ENCODE measurements around the gene COL25A1. TPM values are rescaled to one million over a fixed set of nuclear protein-coding genes. Genes with fewer than 3 reads are reported as not detected.
"Not testable (repeated sequence)": the region's sequence is repeated elsewhere in the genome, so short reads cannot be mapped to it uniquely, and the experiment has no call there.

COL25A1 gene
- total RNA-seq, 2 donors from 2014 or later = 0.05 to 0.14 TPM

GRCh38 chr4:109148577-109149075 lies 153.8 kb downstream of the COL25A1 start:
- no peaks in the 10 kb centered on the region for H3K36me3 Mint-ChIP-seq (ENCODE audit: insufficient read depth in 2 of 2)
- H3K9me3 Mint-ChIP-seq = peaks cover 0 to 2% of the 10 kb centered on the region in 2 donors
- no peaks in the 10 kb centered on the region for H3K4me1 Mint-ChIP-seq (ENCODE audit: low read depth)
- H3K4me3 Mint-ChIP-seq = no peak overlapping the region
- DNase-seq = no peak
- no peak overlapping the region for H3K27ac Mint-ChIP-seq
- no peak for ATAC-seq (replicated peaks in 1 of 2)
- H3K27me3 Mint-ChIP-seq (ENCODE audit: low read depth) = peaks cover 7% of the 10 kb centered on the region

GRCh38 chr4:109147135-109147534 lies 155.3 kb downstream of the COL25A1 start:
- no peak overlapping the region for H3K4me3 Mint-ChIP-seq
- peaks cover 7% of the 10 kb centered on the region for H3K27me3 Mint-ChIP-seq (ENCODE audit: low read depth)
- DNase-seq (no peak), ATAC-seq (replicated peaks in 1 of 2) (no peak)
- H3K27ac Mint-ChIP-seq = no peak overlapping the region
- no peaks in the 10 kb centered on the region for H3K4me1 Mint-ChIP-seq (ENCODE audit: low read depth)
- peaks cover 0 to 7% of the 10 kb centered on the region in 2 donors for H3K9me3 Mint-ChIP-seq
- H3K36me3 Mint-ChIP-seq (ENCODE audit: insufficient read depth in 2 of 2) = peaks cover 0 to 2% of the 10 kb centered on the region in 2 donors

GRCh38 chr4:109146499-109146898 lies 156.0 kb downstream of the COL25A1 start:
- Mint-ChIP-seq H3K27ac (no peak overlapping the region), H3K9me3 (peaks cover 4 to 11% of the 10 kb centered on the region in 2 donors), H3K27me3 (ENCODE audit: low read depth) (peaks cover 7% of the 10 kb centered on the region), H3K4me1 (ENCODE audit: low read depth) (no peaks in the 10 kb centered on the region), H3K4me3 (no peak overlapping the region), H3K36me3 (ENCODE audit: insufficient read depth in 2 of 2) (peaks cover 0 to 2% of the 10 kb centered on the region in 2 donors)
- ATAC-seq (replicated peaks in 1 of 2) (no peak), DNase-seq (no peak)

- not testable (repeated sequence) for H3K4me3 Mint-ChIP-seq; H3K36me3 Mint-ChIP-seq (ENCODE audit: insufficient read depth in 2 of 2); H3K27me3 Mint-ChIP-seq (ENCODE audit: low read depth); DNase-seq; H3K27ac Mint-ChIP-seq; H3K4me1 Mint-ChIP-seq (ENCODE audit: low read depth); ATAC-seq (replicated peaks in 1 of 2); H3K9me3 Mint-ChIP-seq
Observed at GRCh38 chr4:109138125-109138524, 164.3 kb downstream of the COL25A1 start.

- Mint-ChIP-seq H3K4me1 (ENCODE audit: low read depth) (no peaks in the 10 kb centered on the region), H3K9me3 (peaks cover 0 to 2% of the 10 kb centered on the region in 2 donors), H3K27ac (no peak overlapping the region), H3K27me3 (ENCODE audit: low read depth) (no peaks in the 10 kb centered on the region), H3K4me3 (no peak overlapping the region), H3K36me3 (ENCODE audit: insufficient read depth in 2 of 2) (no peaks in the 10 kb centered on the region)
- ATAC-seq (replicated peaks in 1 of 2) (no peak), DNase-seq (no peak)
Observed at GRCh38 chr4:109134921-109135320, 167.5 kb downstream of the COL25A1 start.

- H3K9me3 Mint-ChIP-seq = peaks cover 0 to 2% of the 10 kb centered on the region in 2 donors
- DNase-seq (no peak), ATAC-seq (replicated peaks in 1 of 2) (no peak)
- no peak overlapping the region for H3K4me3 Mint-ChIP-seq
- H3K27ac Mint-ChIP-seq = no peak overlapping the region
- no peaks in the 10 kb centered on the region for H3K4me1 Mint-ChIP-seq (ENCODE audit: low read depth)
- no peaks in the 10 kb centered on the region for H3K27me3 Mint-ChIP-seq (ENCODE audit: low read depth)
- H3K36me3 Mint-ChIP-seq (ENCODE audit: insufficient read depth in 2 of 2) = no peaks in the 10 kb centered on the region
Observed at GRCh38 chr4:109134268-109134667, 168.2 kb downstream of the COL25A1 start.

GRCh38 chr4:109131559-109131958 lies 170.9 kb downstream of the COL25A1 start:
- Mint-ChIP-seq H3K9me3 (no peaks in the 10 kb centered on the region), H3K36me3 (ENCODE audit: insufficient read depth in 2 of 2) (no peaks in the 10 kb centered on the region), H3K4me1 (ENCODE audit: low read depth) (no peaks in the 10 kb centered on the region), H3K27me3 (ENCODE audit: low read depth) (no peaks in the 10 kb centered on the region), H3K4me3 (no peak overlapping the region), H3K27ac (no peak overlapping the region)
- no peak for ATAC-seq (replicated peaks in 1 of 2)
- no peak for DNase-seq

GRCh38 chr4:109128589-109128988 lies 173.9 kb downstream of the COL25A1 start:
- no peak for ATAC-seq (replicated peaks in 1 of 2)
- Mint-ChIP-seq H3K27me3 (ENCODE audit: low read depth) (peaks cover 14% of the 10 kb centered on the region), H3K9me3 (no peaks in the 10 kb centered on the region), H3K4me3 (no peak overlapping the region), H3K36me3 (ENCODE audit: insufficient read depth in 2 of 2) (no peaks in the 10 kb centered on the region), H3K27ac (no peak overlapping the region), H3K4me1 (ENCODE audit: low read depth) (no peaks in the 10 kb centered on the region)
- DNase-seq = no peak

GRCh38 chr4:109127866-109128265 lies 174.6 kb downstream of the COL25A1 start:
- H3K36me3 Mint-ChIP-seq (ENCODE audit: insufficient read depth in 2 of 2) = no peaks in the 10 kb centered on the region
- H3K27ac Mint-ChIP-seq = no peak overlapping the region
- no peak for DNase-seq
- H3K4me3 Mint-ChIP-seq = no peak overlapping the region
- no peak for ATAC-seq (replicated peaks in 1 of 2)
- H3K27me3 Mint-ChIP-seq (ENCODE audit: low read depth) = peaks cover 14% of the 10 kb centered on the region
- no peaks in the 10 kb centered on the region for H3K4me1 Mint-ChIP-seq (ENCODE audit: low read depth)
- no peaks in the 10 kb centered on the region for H3K9me3 Mint-ChIP-seq

GRCh38 chr4:109126856-109127255 lies 175.6 kb downstream of the COL25A1 start:
- DNase-seq = no peak
- no peak overlapping the region for H3K4me3 Mint-ChIP-seq
- no peak overlapping the region for H3K27ac Mint-ChIP-seq
- H3K9me3 Mint-ChIP-seq = no peaks in the 10 kb centered on the region
- H3K4me1 Mint-ChIP-seq (ENCODE audit: low read depth) = no peaks in the 10 kb centered on the region
- no peaks in the 10 kb centered on the region for H3K36me3 Mint-ChIP-seq (ENCODE audit: insufficient read depth in 2 of 2)
- ATAC-seq (replicated peaks in 1 of 2) = no peak
- H3K27me3 Mint-ChIP-seq (ENCODE audit: low read depth) = peaks cover 14% of the 10 kb centered on the region

GRCh38 chr4:109125084-109125483 lies 177.4 kb downstream of the COL25A1 start:
- DNase-seq (no peak), ATAC-seq (replicated peaks in 1 of 2) (no peak)
- Mint-ChIP-seq H3K36me3 (ENCODE audit: insufficient read depth in 2 of 2) (no peaks in the 10 kb centered on the region), H3K4me1 (ENCODE audit: low read depth) (no peaks in the 10 kb centered on the region), H3K27me3 (ENCODE audit: low read depth) (peaks cover 14% of the 10 kb centered on the region), H3K27ac (no peak overlapping the region), H3K9me3 (no peaks in the 10 kb centered on the region), H3K4me3 (no peak overlapping the region)

- Mint-ChIP-seq H3K27ac (no peak overlapping the region), H3K4me3 (no peak overlapping the region), H3K36me3 (ENCODE audit: insufficient read depth in 2 of 2) (no peaks in the 10 kb centered on the region), H3K4me1 (ENCODE audit: low read depth) (no peaks in the 10 kb centered on the region), H3K27me3 (ENCODE audit: low read depth) (peaks cover 14% of the 10 kb centered on the region), H3K9me3 (no peaks in the 10 kb centered on the region)
- no peak for DNase-seq
- ATAC-seq (replicated peaks in 1 of 2) = no peak
Observed at GRCh38 chr4:109123951-109124350, 178.5 kb downstream of the COL25A1 start.

- Mint-ChIP-seq H3K4me1 (ENCODE audit: low read depth) (no peaks in the 10 kb centered on the region), H3K9me3 (no peaks in the 10 kb centered on the region), H3K36me3 (ENCODE audit: insufficient read depth in 2 of 2) (no peaks in the 10 kb centered on the region), H3K27ac (no peak overlapping the region), H3K4me3 (no peak overlapping the region), H3K27me3 (ENCODE audit: low read depth) (peaks cover 14% of the 10 kb centered on the region)
- DNase-seq = no peak
- ATAC-seq (replicated peaks in 1 of 2) = no peak
Observed at GRCh38 chr4:109121561-109121960, 180.9 kb downstream of the COL25A1 start.

GRCh38 chr4:109119852-109120251 lies 182.6 kb downstream of the COL25A1 start:
- no peaks in the 10 kb centered on the region for H3K36me3 Mint-ChIP-seq (ENCODE audit: insufficient read depth in 2 of 2)
- DNase-seq = no peak
- H3K27me3 Mint-ChIP-seq (ENCODE audit: low read depth) = peaks cover 15% of the 10 kb centered on the region
- ATAC-seq (replicated peaks in 1 of 2) = no peak
- H3K4me1 Mint-ChIP-seq (ENCODE audit: low read depth) = no peaks in the 10 kb centered on the region
- no peak overlapping the region for H3K27ac Mint-ChIP-seq
- no peaks in the 10 kb centered on the region for H3K9me3 Mint-ChIP-seq
- no peak overlapping the region for H3K4me3 Mint-ChIP-seq
